Stimulated activated naive CD8-positive, alpha-beta T cell treated with anti-CD3 and anti-CD28 coated beads, Interleukin-15, Interleukin-2, amounts not matched to agents 100 ng/mL and 50 ng/mL, for 24 hours (primary cell): ENCODE data around the gene ECSIT.
A peak's percentile ranks its signal among the peaks of the same experiment; 100 is the strongest.
"Not testable (repeated sequence)": the region's sequence is repeated elsewhere in the genome, so short reads cannot be mapped to it uniquely, and the experiment has no call there.

Experiments used
- H3K27ac Mint-ChIP-seq: one replicate; pipeline ENCODE4 v1.8.0; 2021; ENCODE audit warnings: mild to moderate bottlenecking, mixed read lengths
- H3K27me3 Mint-ChIP-seq: one replicate; pipeline ENCODE4 v1.8.0; 2021; ENCODE audit warnings: mixed read lengths
- H3K36me3 Mint-ChIP-seq: one replicate; pipeline ENCODE4 v1.8.0; 2021; ENCODE audit warnings: low read depth, mixed read lengths
- H3K4me1 Mint-ChIP-seq: one replicate; pipeline ENCODE4 v1.8.0; 2021; ENCODE audit warnings: low read depth, mixed read lengths
- H3K4me3 Mint-ChIP-seq: one replicate; pipeline ENCODE4 v1.8.0; 2021; ENCODE audit warnings: mild to moderate bottlenecking, mixed read lengths
- H3K9me3 Mint-ChIP-seq: one replicate; pipeline ENCODE4 v1.8.0; 2021; ENCODE audit warnings: mixed read lengths

ECSIT gene

DNA sequence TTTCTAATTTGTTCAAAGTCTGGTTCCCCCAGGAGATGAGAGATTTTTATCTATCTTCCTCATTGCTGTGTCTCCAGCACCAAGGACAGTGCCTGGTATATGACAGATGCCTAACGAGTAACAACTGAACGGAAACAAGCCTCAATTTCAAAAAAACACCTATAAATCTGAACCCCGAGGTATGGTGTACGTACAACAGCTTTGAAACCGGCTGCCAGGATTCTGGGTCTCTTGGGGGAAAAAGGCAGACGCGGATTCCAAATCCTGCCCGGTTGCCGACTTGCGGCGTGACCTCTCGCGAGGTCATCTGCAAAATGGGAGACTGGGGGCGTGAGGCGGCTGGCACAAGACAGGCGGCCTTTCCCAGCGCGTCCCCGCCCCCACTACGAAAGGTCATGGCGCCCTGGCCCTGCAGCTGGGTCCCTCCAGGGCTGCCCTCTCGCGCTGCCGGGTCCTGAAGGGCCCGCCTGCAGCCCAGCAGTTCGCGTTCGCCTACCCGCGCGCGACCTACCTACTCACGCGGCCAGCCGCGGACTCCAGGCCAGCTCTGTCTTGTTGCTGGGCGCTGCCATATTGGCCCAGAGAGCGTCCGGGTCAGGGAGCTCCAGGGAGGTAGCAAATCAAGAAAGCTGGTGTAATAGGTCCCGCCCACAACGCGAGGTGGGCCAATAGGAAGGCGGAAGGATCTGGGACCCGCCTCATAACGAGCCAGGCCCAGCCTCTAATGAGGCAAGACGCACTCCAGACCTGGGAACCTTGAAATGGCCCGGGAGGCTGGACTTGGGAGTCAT, at the start of gene ECSIT:
Gene ECSIT, minus strand, starts transcription at position 584 of the 791 bp plus-strand sequence. CDS start 9,964 bp downstream, outside the sequence.
- H3K36me3 Mint-ChIP-seq: no peaks in the 10 kb centered on the region
- H3K27me3 Mint-ChIP-seq: no peaks in the 10 kb centered on the region
- no peaks in the 10 kb centered on the region for H3K9me3 Mint-ChIP-seq

DNA sequence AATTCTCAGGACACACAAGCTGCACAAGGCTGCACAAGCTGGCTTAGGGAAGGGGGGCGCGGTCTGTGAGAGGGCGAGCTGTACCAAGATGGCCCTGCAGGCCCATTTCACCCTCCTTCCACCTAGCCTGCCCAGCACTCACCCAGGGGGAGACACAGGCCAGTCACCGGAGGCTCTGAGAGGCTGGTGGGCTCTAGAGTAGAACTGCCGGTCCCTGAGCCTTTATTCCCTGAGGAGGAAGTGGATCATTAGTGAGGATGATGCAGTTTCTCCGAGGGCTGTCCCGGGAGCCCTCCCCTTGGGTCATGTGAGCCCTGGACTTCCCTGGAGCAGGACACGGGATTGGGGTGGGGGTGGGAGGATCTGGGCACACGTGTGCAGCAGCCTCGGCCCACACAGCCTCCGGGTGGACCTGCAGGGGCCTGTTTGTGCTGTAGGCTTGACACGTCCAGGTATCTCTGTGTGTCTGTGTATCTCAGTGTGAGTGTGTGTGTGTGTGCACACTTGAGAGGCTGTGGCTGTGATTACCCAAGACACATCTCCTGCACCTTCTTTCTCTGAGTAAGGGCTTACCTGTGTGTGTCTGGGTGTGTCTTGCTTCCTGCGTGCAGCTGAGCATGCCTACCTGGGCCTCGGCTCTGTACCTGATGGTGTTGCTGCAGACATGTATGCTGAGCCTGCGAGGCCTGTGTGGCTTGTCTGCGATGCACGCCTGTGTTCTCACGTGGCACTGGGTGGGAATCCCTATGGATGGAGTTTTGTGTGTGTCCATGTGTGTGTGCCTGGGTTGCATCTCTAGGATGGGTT, 48.7 kb upstream of the ECSIT start, which contains the start of gene ACP5:
Gene ACP5, minus strand, starts transcription at position 195 of the 807 bp plus-strand sequence. CDS start 328 bp downstream, outside the sequence.
- H3K27me3 Mint-ChIP-seq: no peaks in the 10 kb centered on the region
- H3K4me3 Mint-ChIP-seq: peak within 1 kb of the TSS; percentile 52
- no peak within 1 kb of the TSS for H3K27ac Mint-ChIP-seq
- H3K36me3 Mint-ChIP-seq: no peaks in the 10 kb centered on the region
- H3K9me3 Mint-ChIP-seq: no peaks in the 10 kb centered on the region
- H3K4me1 Mint-ChIP-seq: peaks cover 43% of the 10 kb centered on the region

More for the DNA sequence above, at the start of gene ECSIT:
- peak within 1 kb of the TSS; percentile 98 for H3K4me3 Mint-ChIP-seq
- H3K4me1 Mint-ChIP-seq: peaks cover 36% of the 10 kb centered on the region
- peak within 1 kb of the TSS; percentile 93 for H3K27ac Mint-ChIP-seq

- H3K36me3 Mint-ChIP-seq: no peaks in the 10 kb centered on the region
- no peaks in the 10 kb centered on the region for H3K9me3 Mint-ChIP-seq
- no peak overlapping the region for H3K27ac Mint-ChIP-seq
- H3K4me3 Mint-ChIP-seq: no peak overlapping the region
- no peaks in the 10 kb centered on the region for H3K27me3 Mint-ChIP-seq
- H3K4me1 Mint-ChIP-seq: peaks cover 32% of the 10 kb centered on the region
These were observed 47.3 kb upstream of the ECSIT start for GRCh38 chr19:11576227-11576626.

GRCh38 chr19:11574689-11575088, 45.8 kb upstream of the ECSIT start:
- Mint-ChIP-seq H3K4me1 (peaks cover 21% of the 10 kb centered on the region), H3K9me3 (no peaks in the 10 kb centered on the region)

GRCh38 chr19:11573763-11574162, 44.8 kb upstream of the ECSIT start:
- not testable (repeated sequence) for H3K27ac Mint-ChIP-seq, H3K27me3 Mint-ChIP-seq, H3K36me3 Mint-ChIP-seq, H3K4me3 Mint-ChIP-seq, H3K9me3 Mint-ChIP-seq
- H3K4me1 Mint-ChIP-seq: peaks cover 18% of the 10 kb centered on the region

More at GRCh38 chr19:11574689-11575088, 45.8 kb upstream of the ECSIT start:
- Mint-ChIP-seq H3K27me3 (no peaks in the 10 kb centered on the region), H3K36me3 (no peaks in the 10 kb centered on the region), H3K27ac (peak overlapping the region; percentile 72), H3K4me3 (no peak overlapping the region)

GRCh38 chr19:11573354-11573753, 44.4 kb upstream of the ECSIT start:
- H3K4me3 Mint-ChIP-seq, H3K9me3 Mint-ChIP-seq, H3K36me3 Mint-ChIP-seq, H3K27me3 Mint-ChIP-seq, H3K27ac Mint-ChIP-seq: not testable (repeated sequence)
- H3K4me1 Mint-ChIP-seq: peaks cover 22% of the 10 kb centered on the region

DNA sequence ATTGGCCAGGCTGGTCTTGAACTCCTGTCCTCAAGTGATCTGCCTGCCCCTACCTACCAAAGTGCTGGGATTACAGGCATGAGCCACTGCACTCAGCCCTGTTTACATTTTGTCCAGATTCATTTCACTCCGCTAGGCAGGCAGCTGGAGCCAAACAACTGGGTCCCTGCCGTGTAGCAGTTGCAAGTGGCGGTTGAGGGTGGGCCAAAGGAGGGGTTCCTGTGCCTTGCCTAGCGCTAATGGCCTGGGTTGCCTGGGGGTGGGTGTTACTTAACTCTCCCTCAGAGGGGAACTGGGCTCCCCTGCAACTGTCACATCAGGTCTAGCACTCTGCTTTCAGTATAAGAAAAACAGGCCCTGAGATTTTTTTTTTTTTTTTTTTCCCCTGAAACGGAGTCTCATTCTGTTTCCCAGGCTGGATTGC, 41.1 kb upstream of the ECSIT start:
- Mint-ChIP-seq H3K9me3 (no peaks in the 10 kb centered on the region), H3K27ac (peak overlapping the region; percentile 11), H3K4me1 (peaks cover 24% of the 10 kb centered on the region), H3K4me3 (no peak overlapping the region), H3K27me3 (no peaks in the 10 kb centered on the region), H3K36me3 (peaks cover 4% of the 10 kb centered on the region)

GRCh38 chr19:11566164-11566563, 37.2 kb upstream of the ECSIT start:
- Mint-ChIP-seq H3K4me3 (no peak overlapping the region), H3K27ac (peak overlapping the region; percentile 55), H3K36me3 (peaks cover 4% of the 10 kb centered on the region), H3K27me3 (no peaks in the 10 kb centered on the region), H3K9me3 (no peaks in the 10 kb centered on the region), H3K4me1 (peaks cover 26% of the 10 kb centered on the region)

DNA sequence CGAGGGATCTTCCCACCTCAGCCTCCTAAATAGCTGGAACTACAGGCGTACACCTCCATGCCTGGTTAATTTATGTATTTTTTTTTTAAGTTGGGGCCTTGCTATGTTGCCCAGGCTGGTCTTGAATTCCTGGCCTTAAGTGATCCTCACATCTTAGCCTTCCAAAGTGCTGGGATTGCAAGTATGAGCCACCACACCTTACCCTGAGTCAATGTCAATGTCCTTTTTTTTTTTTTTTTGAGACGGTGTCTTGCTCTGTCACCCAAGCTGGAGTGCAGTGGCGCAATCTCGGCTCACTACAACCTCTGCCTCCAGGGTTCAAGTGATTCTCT, 36.7 kb upstream of the ECSIT start:
- H3K9me3 Mint-ChIP-seq, H3K27ac Mint-ChIP-seq, H3K27me3 Mint-ChIP-seq, H3K36me3 Mint-ChIP-seq, H3K4me3 Mint-ChIP-seq: not testable (repeated sequence)
- H3K4me1 Mint-ChIP-seq: peaks cover 29% of the 10 kb centered on the region

DNA sequence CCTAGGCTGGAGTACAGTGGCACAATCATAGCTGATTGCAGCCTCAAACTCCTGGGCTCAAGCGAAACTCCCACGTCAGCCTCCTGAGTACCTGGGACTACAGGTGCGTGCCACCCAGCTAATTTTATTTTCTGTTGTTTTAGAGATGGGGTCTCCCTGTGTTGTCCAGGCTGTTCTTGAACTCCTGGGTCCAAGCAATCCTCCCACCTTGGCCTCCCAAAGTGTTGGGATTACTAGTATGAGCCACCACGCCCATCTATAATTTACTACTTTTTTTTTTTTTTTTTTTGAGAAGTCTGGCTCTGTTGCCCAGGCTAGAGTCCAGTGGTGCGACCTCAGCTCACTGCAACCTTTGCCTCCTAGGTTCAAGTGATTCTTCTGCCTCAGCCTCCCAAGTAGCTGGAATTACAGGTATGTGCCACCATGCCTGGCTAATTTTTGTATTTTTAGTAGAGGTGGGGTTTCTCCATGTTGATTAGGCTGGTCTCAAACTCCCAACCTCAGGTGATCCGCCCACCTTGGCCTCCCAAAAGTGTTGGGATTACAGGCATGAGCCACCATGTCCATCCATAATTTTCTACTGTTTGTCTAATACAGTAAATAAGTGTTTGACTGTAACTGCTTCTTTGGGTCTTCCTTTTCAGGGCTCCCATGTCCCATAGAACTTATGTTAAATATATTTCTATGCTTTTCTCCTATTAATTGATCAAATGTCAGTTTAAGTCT, 35.3 kb upstream of the ECSIT start:
- not testable (repeated sequence) for H3K27me3 Mint-ChIP-seq, H3K4me3 Mint-ChIP-seq, H3K27ac Mint-ChIP-seq, H3K9me3 Mint-ChIP-seq, H3K36me3 Mint-ChIP-seq
- H3K4me1 Mint-ChIP-seq: peaks cover 37% of the 10 kb centered on the region

DNA sequence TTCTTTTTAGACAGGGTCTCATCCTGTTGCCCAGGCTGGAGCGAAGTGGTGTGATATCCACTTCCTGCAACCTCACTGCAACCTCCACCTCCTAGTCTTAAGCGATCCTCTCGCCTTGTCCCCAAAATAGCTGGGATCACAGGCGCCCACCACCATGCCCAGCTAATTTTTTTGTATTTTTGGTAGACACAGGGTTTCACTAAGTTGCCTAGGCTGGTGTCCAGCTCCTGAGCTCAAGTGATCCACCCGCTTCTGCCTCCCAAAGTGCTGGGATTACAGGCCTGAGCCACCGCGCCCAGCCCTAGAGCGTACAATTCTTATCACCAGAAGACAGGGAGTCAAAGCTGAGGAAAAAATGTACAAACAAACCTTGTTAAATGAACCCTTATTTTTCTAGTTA, 34.6 kb upstream of the ECSIT start:
- H3K27me3 Mint-ChIP-seq: no peaks in the 10 kb centered on the region
- H3K27ac Mint-ChIP-seq: no peak overlapping the region
- no peak overlapping the region for H3K4me3 Mint-ChIP-seq
- H3K36me3 Mint-ChIP-seq: peaks cover 4% of the 10 kb centered on the region
- no peaks in the 10 kb centered on the region for H3K9me3 Mint-ChIP-seq
- H3K4me1 Mint-ChIP-seq: peaks cover 37% of the 10 kb centered on the region

DNA sequence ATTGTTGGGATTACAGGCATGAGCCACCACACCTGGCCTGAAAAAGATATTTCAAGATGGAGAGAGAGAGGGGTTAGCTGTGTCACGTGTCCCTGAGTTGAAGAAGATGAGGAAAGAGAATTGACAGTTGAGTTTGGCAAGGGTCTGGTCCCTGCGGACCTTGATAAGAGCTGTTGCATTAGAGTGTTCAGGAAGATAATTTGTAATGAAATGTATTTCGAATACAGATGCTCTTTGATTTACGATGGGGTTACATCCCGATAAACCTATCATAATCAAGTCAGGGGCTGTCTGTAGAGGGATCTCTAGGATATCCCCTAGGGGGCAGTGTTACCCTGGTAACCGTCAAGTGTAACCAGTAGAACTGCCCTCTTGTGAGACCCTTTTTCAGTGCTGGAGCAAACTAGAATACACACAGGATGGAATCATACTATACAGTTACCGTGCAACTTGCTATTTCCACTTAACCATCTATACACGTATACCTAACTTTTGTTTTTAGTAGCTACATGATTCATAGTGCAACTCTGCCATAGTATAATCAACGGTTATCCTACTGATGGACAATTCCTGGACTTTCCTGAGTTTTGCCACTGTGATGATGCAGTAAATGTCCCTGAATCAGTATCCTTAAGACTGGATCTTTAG, 31.6 kb upstream of the ECSIT start:
- Mint-ChIP-seq H3K9me3 (no peaks in the 10 kb centered on the region), H3K4me1 (peaks cover 44% of the 10 kb centered on the region), H3K36me3 (peaks cover 15% of the 10 kb centered on the region), H3K4me3 (peak overlapping the region; percentile 92), H3K27me3 (no peaks in the 10 kb centered on the region), H3K27ac (peak overlapping the region; percentile 78)

DNA sequence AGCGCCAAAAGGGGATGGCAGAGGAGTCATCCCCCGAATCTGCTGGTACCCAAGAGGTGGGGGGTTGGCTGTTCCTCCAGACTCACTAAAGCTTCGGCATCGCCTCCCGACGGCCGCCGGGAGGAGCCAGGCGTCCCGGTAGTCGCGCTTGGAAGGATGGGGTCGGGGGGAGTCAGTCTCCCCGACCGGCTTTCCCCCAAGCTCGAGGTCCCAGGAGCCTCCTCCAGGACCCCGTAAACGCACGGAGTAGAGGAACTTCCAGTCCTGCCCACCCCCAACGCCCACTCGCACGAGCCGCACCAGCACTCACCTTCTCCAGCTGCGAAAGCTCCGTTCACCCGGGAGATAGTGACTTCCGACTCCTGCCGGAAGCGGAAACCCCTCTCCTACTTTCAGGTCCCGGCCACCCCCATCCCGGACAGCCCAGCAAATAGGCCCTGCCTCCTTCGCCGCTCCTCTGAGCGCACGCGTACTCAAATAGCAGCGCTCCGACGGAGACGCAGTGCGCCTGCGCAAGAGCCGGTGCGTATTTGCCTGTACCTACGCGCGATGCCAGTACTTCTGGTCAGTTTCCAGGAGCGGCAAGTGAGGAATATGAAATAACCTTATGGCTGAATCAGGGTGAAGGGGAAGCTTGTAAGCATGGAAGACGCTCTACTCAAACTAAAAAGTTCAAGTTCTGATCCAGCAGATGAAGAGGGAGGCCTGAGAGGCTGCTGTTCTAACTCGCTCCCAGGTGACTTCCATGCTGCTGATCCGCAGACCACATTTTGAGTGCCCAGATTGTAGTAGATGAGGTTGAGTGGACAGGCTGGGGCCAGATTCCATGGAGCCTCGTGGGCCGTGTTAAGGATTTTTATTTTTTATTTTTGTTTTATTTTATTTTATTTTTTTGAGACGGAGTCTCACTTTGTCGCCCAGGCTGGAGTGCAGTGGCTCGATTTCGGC, 30.2 kb upstream of the ECSIT start, which contains the start of gene ELOF1:
Gene ELOF1, minus strand, starts transcription at position 350 of the 948 bp plus-strand sequence. CDS start 4,883 bp downstream, outside the sequence.
- H3K4me3 Mint-ChIP-seq: peak within 1 kb of the TSS; percentile 92
- no peaks in the 10 kb centered on the region for H3K9me3 Mint-ChIP-seq
- H3K27ac Mint-ChIP-seq: peak within 1 kb of the TSS; percentile 92
- H3K4me1 Mint-ChIP-seq: peaks cover 47% of the 10 kb centered on the region
- H3K27me3 Mint-ChIP-seq: no peaks in the 10 kb centered on the region
- H3K36me3 Mint-ChIP-seq: peaks cover 20% of the 10 kb centered on the region
